Smooth muscle cell (in vitro differentiated cells): ENCODE results near the gene HMGCS2. TPM values are rescaled to one million over a fixed set of nuclear protein-coding genes. Genes with fewer than 3 reads are reported as not detected.

Source experiments
- DNase-seq: peaks from one replicate; lab custom pipeline; 2025; ENCODE audit not compliant: unreplicated experiment; lab: John Stamatoyannopoulos, UW
- H2AFZ ChIP-seq: fragments of 200-600 bp; sonication (generic); 2 replicates; pipeline ENCODE4 v1.6.0; 2016; ENCODE audit warnings: antibody characterized with exemption, low read depth, mild to moderate bottlenecking
- H3F3A ChIP-seq: fragments of 200-600 bp; sonication (generic); 2 replicates; pipeline ENCODE4 v1.6.0; 2017; ENCODE audit warnings: antibody characterized with exemption, low read depth
- H3K27ac ChIP-seq: fragments of 200-600 bp; sonication (generic); 2 replicates; pipeline ENCODE4 v1.5.1; 2016; ENCODE audit warnings: low read depth, mild to moderate bottlenecking
- H3K27me3 ChIP-seq: fragments of 200-600 bp; sonication (generic); 2 replicates; pipeline ENCODE4 v1.6.1; 2016; ENCODE audit warnings: low read depth, mild to moderate bottlenecking
- H3K36me3 ChIP-seq: fragments of 200-600 bp; sonication (generic); 2 replicates; pipeline ENCODE4 v1.5.1; 2016; ENCODE audit warnings: low read depth
- H3K4me1 ChIP-seq: fragments of 200-600 bp; sonication (generic); 2 replicates; pipeline ENCODE4 v1.5.1; 2016; ENCODE audit warnings: low read depth
- H3K4me2 ChIP-seq: fragments of 200-600 bp; sonication (generic); 2 replicates; pipeline ENCODE4 v1.6.0; 2016; ENCODE audit warnings: mild to moderate bottlenecking
- H3K4me3 ChIP-seq: fragments of 200-600 bp; sonication (generic); 2 replicates; pipeline ENCODE4 v1.5.1; 2016; ENCODE audit warnings: mild to moderate bottlenecking
- H3K79me2 ChIP-seq: fragments of 200-600 bp; sonication (generic); 2 replicates; pipeline ENCODE4 v1.6.0; 2016; ENCODE audit warnings: low read depth, mild to moderate bottlenecking
- H3K9ac ChIP-seq: fragments of 200-600 bp; sonication (generic); 2 replicates; pipeline ENCODE4 v1.6.0; 2016; ENCODE audit warnings: low read depth
- H3K9me3 ChIP-seq: fragments of 200-600 bp; sonication (generic); replicated peaks from 2 replicates; pipeline ENCODE4 v1.5.1; 2016; ENCODE audit warnings: low read depth
- H4K20me1 ChIP-seq: fragments of 200-600 bp; sonication (generic); 2 replicates; pipeline ENCODE4 v1.6.0; 2016; ENCODE audit warnings: low read depth
- WGBS: methylation state at CpG from one replicate; pipeline ENCODE4 v1.1.7; 2016; ENCODE audit warnings: low lambda C conversion rate; 5-methylcytosine and 5-hydroxymethylcytosine counted together
- polyA plus RNA-seq: library from polyadenylated mRNA; unstranded; fragments of >200 nt; fragmentation: Nextera tagmentation; extraction: Ambion mirVana; gene quantifications from 2 replicates; pipeline ENCODE4 v1.2.1, GENCODE V29; 2016
- total RNA-seq: library from RNA; depleted of rRNA; stranded (reverse); fragments of >200 nt; gene quantifications from 2 replicates; pipeline ENCODE4 v1.2.3, GENCODE V29; 2014
- TF ChIP-seq, protein P1 (sequence below): fragments of 200-600 bp; sonication (generic); IDR thresholded peaks from 2 replicates; pipeline ENCODE4 v1.5.1; 2017; ENCODE audit warnings: borderline replicate concordance, mild to moderate bottlenecking, antibody characterized with exemption; ENCODE audit not compliant: insufficient read depth, poor library complexity, severe bottlenecking

HMGCS2 gene
- total and polyA plus RNA-seq, 2 experiments from 2014 or later = not detected

DNA sequence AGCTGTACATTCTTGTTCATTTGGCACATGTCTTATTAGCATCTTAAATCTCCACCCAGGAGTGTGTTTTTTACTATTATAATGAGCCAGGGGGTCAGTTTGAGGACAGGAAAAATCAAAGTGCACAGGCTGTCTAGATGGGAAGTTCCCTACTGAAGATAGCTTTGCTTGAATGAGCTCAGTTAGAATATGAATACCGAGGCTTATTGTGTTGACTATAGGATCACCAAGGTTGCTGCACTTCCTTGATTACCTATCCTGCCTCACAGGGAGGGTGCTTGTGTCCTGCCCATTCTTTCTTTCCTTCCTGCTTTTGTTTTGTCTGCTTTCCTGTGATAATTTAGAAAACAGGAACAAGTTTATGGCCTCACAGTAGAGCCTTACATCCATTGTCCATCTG, 40.7 kb downstream of the HMGCS2 start:
- TF ChIP-seq, protein P1, sequence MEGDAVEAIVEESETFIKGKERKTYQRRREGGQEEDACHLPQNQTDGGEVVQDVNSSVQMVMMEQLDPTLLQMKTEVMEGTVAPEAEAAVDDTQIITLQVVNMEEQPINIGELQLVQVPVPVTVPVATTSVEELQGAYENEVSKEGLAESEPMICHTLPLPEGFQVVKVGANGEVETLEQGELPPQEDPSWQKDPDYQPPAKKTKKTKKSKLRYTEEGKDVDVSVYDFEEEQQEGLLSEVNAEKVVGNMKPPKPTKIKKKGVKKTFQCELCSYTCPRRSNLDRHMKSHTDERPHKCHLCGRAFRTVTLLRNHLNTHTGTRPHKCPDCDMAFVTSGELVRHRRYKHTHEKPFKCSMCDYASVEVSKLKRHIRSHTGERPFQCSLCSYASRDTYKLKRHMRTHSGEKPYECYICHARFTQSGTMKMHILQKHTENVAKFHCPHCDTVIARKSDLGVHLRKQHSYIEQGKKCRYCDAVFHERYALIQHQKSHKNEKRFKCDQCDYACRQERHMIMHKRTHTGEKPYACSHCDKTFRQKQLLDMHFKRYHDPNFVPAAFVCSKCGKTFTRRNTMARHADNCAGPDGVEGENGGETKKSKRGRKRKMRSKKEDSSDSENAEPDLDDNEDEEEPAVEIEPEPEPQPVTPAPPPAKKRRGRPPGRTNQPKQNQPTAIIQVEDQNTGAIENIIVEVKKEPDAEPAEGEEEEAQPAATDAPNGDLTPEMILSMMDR = no peak
- H3K9me3 ChIP-seq = no peaks in the 10 kb centered on the region

DNA sequence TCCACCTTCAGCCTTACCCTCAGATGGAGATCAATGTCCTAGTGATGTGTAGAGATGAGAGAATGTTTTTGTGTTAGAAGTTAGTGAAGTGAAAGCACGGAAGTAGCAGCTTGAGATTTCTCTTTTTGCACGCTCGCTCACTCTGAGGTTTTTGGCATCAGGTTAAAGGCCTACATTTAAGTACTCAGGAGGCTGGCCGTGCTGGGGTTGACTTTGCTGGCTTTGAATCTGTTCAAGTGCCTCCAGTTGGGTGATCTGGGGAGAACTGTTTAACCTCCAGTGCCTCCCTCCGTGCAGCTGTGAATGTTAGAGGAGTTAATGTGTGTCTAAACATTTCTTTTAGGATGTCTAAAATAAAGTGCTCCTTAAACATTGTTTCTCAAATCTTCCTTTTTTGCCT, 43.1 kb downstream of the HMGCS2 start:
- H3K4me3 ChIP-seq = no peak overlapping the region
- 100% methylated on average over 5 of the region's 5 CpGs for WGBS
- H3K9me3 ChIP-seq = no peaks in the 10 kb centered on the region
- TF ChIP-seq, protein P1 = no peak
- H4K20me1 ChIP-seq = peaks cover 55% of the 10 kb centered on the region
- peaks cover 23% of the 10 kb centered on the region for H3K79me2 ChIP-seq
- H3K4me1 ChIP-seq = no peaks in the 10 kb centered on the region
- H3K27ac ChIP-seq = no peak overlapping the region
- no peak overlapping the region for H3K4me2 ChIP-seq
- H2AFZ ChIP-seq = no peak overlapping the region
- no peaks in the 10 kb centered on the region for H3F3A ChIP-seq
- no peaks in the 10 kb centered on the region for H3K27me3 ChIP-seq
- no peak overlapping the region for H3K9ac ChIP-seq
- no peak for DNase-seq
- peaks cover 19% of the 10 kb centered on the region for H3K36me3 ChIP-seq

More for the DNA sequence above, 40.7 kb downstream of the HMGCS2 start:
- Histone ChIP-seq H3K4me2 (no peak overlapping the region), H4K20me1 (peaks cover 60% of the 10 kb centered on the region), H3K27ac (no peak overlapping the region), H3K36me3 (peaks cover 14% of the 10 kb centered on the region), H3F3A (no peaks in the 10 kb centered on the region), H3K27me3 (no peaks in the 10 kb centered on the region), H3K4me3 (no peak overlapping the region), H3K79me2 (peaks cover 7% of the 10 kb centered on the region), H3K9ac (no peak overlapping the region), H3K4me1 (no peaks in the 10 kb centered on the region), H2AFZ (no peak overlapping the region)
- 95% methylated on average over 1 of the region's 1 CpG for WGBS
- no peak for DNase-seq

DNA sequence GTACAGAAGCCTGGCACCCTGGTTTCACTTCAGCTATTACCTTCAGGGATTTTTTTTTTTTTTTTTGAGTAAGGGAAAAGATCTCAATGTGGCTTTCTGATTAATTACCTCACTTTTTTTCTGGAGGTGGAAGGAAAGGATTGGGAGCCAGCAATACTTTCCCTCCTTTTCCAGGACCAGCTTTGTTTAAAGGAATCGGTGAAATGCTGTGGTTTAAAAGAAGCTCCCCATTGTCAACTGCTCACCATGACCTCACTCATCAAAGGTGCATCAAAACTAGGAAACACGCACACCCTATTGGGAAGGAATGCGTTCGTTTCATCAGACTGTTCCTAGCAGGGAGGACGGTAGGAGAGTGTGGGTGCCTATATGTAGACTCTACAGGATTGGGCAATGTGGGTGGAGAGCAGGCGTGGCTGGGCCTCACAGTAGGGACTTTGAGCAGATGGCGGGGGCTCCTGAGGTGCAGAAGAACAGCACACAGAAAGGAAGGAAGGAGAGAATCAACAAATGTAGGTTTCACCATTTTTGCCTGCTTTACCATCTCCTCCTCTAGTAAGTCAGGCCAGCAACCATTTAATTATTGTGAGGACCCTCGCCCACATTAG, 44.0 kb downstream of the HMGCS2 start:
- Histone ChIP-seq H3K4me3 (no peak overlapping the region), H3K9ac (no peak overlapping the region), H3K36me3 (peaks cover 14% of the 10 kb centered on the region), H3K9me3 (no peaks in the 10 kb centered on the region), H3K4me1 (no peaks in the 10 kb centered on the region), H4K20me1 (peaks cover 60% of the 10 kb centered on the region), H3K79me2 (peaks cover 32% of the 10 kb centered on the region), H2AFZ (no peak overlapping the region), H3K4me2 (no peak overlapping the region), H3F3A (no peaks in the 10 kb centered on the region), H3K27me3 (no peaks in the 10 kb centered on the region), H3K27ac (no peak overlapping the region)
- TF ChIP-seq, protein P1 = no peak
- DNase-seq = no peak
- WGBS = 97% methylated on average over 8 of the region's 8 CpGs

DNA sequence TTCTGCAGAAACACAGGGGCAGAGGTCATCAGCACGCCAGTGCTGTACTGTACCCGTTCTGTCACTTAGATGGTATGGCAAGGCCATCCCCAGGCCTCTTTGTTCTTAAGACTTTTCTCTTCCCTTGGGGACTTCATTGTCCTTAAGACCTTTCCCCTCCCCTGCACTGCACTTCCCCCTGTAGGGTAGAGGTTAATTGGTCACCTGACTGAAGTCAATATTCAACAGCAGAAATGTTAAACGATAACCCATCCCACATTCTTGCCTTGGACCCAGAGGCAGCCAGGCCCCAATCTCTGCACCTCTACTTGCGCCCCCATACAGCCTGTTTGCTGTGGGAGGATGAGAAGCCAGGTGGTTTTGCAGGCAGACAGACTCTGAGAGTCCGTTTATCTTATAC, 46.8 kb downstream of the HMGCS2 start:
- peaks cover 11% of the 10 kb centered on the region for H3K36me3 ChIP-seq
- no peak overlapping the region for H3K4me3 ChIP-seq
- H3K27ac ChIP-seq = no peak overlapping the region
- no peaks in the 10 kb centered on the region for H3F3A ChIP-seq
- TF ChIP-seq, protein P1 = no peak
- no peak overlapping the region for H2AFZ ChIP-seq
- WGBS = 94% methylated on average over 5 of the region's 5 CpGs
- H4K20me1 ChIP-seq = peaks cover 79% of the 10 kb centered on the region
- H3K9me3 ChIP-seq = no peaks in the 10 kb centered on the region
- H3K79me2 ChIP-seq = peaks cover 60% of the 10 kb centered on the region
- no peak for DNase-seq
- no peak overlapping the region for H3K4me2 ChIP-seq
- no peak overlapping the region for H3K9ac ChIP-seq
- H3K27me3 ChIP-seq = no peaks in the 10 kb centered on the region
- no peaks in the 10 kb centered on the region for H3K4me1 ChIP-seq
